HCT116 (cell line): ENCODE data around the gene CAPN5.

ENCODE experiments used
- CTCF ChIP-seq, 3 experiments: fragments of 200-600 bp in 1 of 3; sonication (generic) in 1 of 3; IDR thresholded peaks in 2 of 3; conservative IDR thresholded peaks in 1 of 3; 2 replicates each; pipeline ENCODE4 v1.5.1; 2012 to 2017; ENCODE audit warnings: low read depth in 2 of 3, low read length in 2 of 3, antibody characterized with exemption in 1 of 3, borderline replicate concordance in 1 of 3, control low read depth in 1 of 3, mild to moderate bottlenecking in 1 of 3, mixed read lengths in 1 of 3, mixed run types in 1 of 3, moderate library complexity in 1 of 3; ENCODE audit not compliant: insufficient read depth in 1 of 3
- POLR2A ChIP-seq: IDR thresholded peaks from 2 replicates; pipeline ENCODE4 v1.7.0; 2011; ENCODE audit warnings: borderline replicate concordance; ENCODE audit not compliant: insufficient read depth, insufficient read length; ENCODE audit errors: extremely low read depth
- POLR2AphosphoS5 ChIP-seq: IDR thresholded peaks from 2 replicates; pipeline ENCODE4 v1.6.1; 2011; ENCODE audit warnings: mild to moderate bottlenecking, low read depth, low read length, moderate library complexity

DNA sequence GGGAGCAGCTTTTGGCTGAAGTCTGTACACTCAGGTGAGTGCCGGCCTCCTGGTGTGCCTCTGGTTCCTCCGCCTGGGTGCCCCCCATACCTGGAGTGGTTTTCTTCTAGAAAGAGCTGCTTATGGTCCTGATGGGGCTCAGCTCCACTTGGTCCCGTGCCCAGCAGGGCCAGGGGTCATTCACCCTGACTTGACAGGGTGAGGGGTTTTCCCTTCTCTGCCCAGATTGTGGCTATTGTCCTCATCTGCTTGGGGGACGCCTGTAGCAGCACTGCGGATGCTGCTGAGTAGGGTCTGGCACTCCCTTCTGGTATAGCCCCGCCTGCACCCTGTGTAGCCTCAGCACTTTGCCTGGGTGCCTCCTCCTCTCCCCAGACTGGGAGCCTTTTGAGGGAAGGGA, 44.1 kb downstream of the CAPN5 start:
- TF ChIP-seq CTCF (IDR thresholded peaks at IDR 0.05 in 2 of 3, conservative IDR thresholded peaks at IDR 0.05 in 1 of 3; ENCODE audit: borderline replicate concordance in 1 of 3, insufficient read depth in 1 of 3, low read depth in 2 of 3, low read length in 2 of 3) = no peak
- TF ChIP-seq POLR2A = no peak
- TF ChIP-seq POLR2AphosphoS5 = no peak
